ENCODE measurements around the gene ARHGAP10.

The ARHGAP10 gene

GRCh38 chr4:148029781-148030180, 297.9 kb downstream of the ARHGAP10 start:
- Histone ChIP-seq H3K4me3 (IDR thresholded peaks at IDR 0.05; ENCODE audit: insufficient read depth, low read depth, low read length) (no peak overlapping the region), H3K4me2 (no peak overlapping the region), H3K27me3 (ENCODE audit: insufficient read depth, low read depth) (no peaks in the 10 kb centered on the region), H3K27ac (no peak overlapping the region), H3K79me2 (ENCODE audit: insufficient read depth, low read depth) (no peaks in the 10 kb centered on the region), H3K4me1 (ENCODE audit: low read depth, poor library complexity, severe bottlenecking) (peaks cover 26% of the 10 kb centered on the region), H3K36me3 (ENCODE audit: insufficient read depth) (no peaks in the 10 kb centered on the region), H2AFZ (ENCODE audit: low read depth) (no peak overlapping the region), H3K9ac (no peak overlapping the region), H4K20me1 (ENCODE audit: insufficient read depth) (no peaks in the 10 kb centered on the region)
- TF ChIP-seq CTCF (conservative IDR thresholded peaks at IDR 0.05; ENCODE audit: low read depth, low read length), result no peak

- H3K36me3 ChIP-seq (ENCODE audit: insufficient read depth), result no peaks in the 10 kb centered on the region
- H3K9ac ChIP-seq, result no peak overlapping the region
- H3K27ac ChIP-seq, result no peak overlapping the region
- H3K4me1 ChIP-seq (ENCODE audit: low read depth, poor library complexity, severe bottlenecking), result peaks cover 26% of the 10 kb centered on the region
- no peak overlapping the region for H3K4me2 ChIP-seq
- H3K79me2 ChIP-seq (ENCODE audit: insufficient read depth, low read depth), result 0 out of 2 replicates have a peak, but pooled peaks cover 2% of the 10 kb centered on the region
- H4K20me1 ChIP-seq (ENCODE audit: insufficient read depth), result no peaks in the 10 kb centered on the region
- no peak for TF ChIP-seq CTCF (conservative IDR thresholded peaks at IDR 0.05; ENCODE audit: low read depth, low read length)
- H3K27me3 ChIP-seq (ENCODE audit: insufficient read depth, low read depth), result no peaks in the 10 kb centered on the region
- no peak overlapping the region for H2AFZ ChIP-seq (ENCODE audit: low read depth)
- no peak overlapping the region for H3K4me3 ChIP-seq (IDR thresholded peaks at IDR 0.05; ENCODE audit: insufficient read depth, low read depth, low read length)
Observed at GRCh38 chr4:148030193-148030873, 298.4 kb downstream of the ARHGAP10 start.

GRCh38 chr4:148034813-148035212, 302.9 kb downstream of the ARHGAP10 start:
- Histone ChIP-seq H2AFZ (ENCODE audit: low read depth) (no peak overlapping the region), H3K4me1 (ENCODE audit: low read depth, poor library complexity, severe bottlenecking) (peaks cover 15% of the 10 kb centered on the region), H3K27ac (no peak overlapping the region), H3K36me3 (ENCODE audit: insufficient read depth) (no peaks in the 10 kb centered on the region), H3K4me3 (IDR thresholded peaks at IDR 0.05; ENCODE audit: insufficient read depth, low read depth, low read length) (no peak overlapping the region), H3K27me3 (ENCODE audit: insufficient read depth, low read depth) (no peaks in the 10 kb centered on the region), H3K4me2 (no peak overlapping the region), H4K20me1 (ENCODE audit: insufficient read depth) (no peaks in the 10 kb centered on the region), H3K79me2 (ENCODE audit: insufficient read depth, low read depth) (0 out of 2 replicates have a peak, but pooled peaks cover 6% of the 10 kb centered on the region), H3K9ac (no peak overlapping the region)
- no peak for TF ChIP-seq CTCF (conservative IDR thresholded peaks at IDR 0.05; ENCODE audit: low read depth, low read length)

GRCh38 chr4:148041606-148042329, 309.9 kb downstream of the ARHGAP10 start:
- H3K27me3 ChIP-seq (ENCODE audit: insufficient read depth, low read depth), result no peaks in the 10 kb centered on the region
- no peak overlapping the region for H3K4me3 ChIP-seq (IDR thresholded peaks at IDR 0.05; ENCODE audit: insufficient read depth, low read depth, low read length)
- H2AFZ ChIP-seq (ENCODE audit: low read depth), result no peak overlapping the region
- no peaks in the 10 kb centered on the region for H3K79me2 ChIP-seq (ENCODE audit: insufficient read depth, low read depth)
- H3K4me1 ChIP-seq (ENCODE audit: low read depth, poor library complexity, severe bottlenecking), result peaks cover 41% of the 10 kb centered on the region
- TF ChIP-seq CTCF (conservative IDR thresholded peaks at IDR 0.05; ENCODE audit: low read depth, low read length), result no peak
- H3K27ac ChIP-seq, result no peak overlapping the region
- peaks cover 4% of the 10 kb centered on the region; the same call in 1 of the 2 replicates for H4K20me1 ChIP-seq (ENCODE audit: insufficient read depth)
- no peak overlapping the region for H3K9ac ChIP-seq
- H3K4me2 ChIP-seq, result no peak overlapping the region
- no peaks in the 10 kb centered on the region for H3K36me3 ChIP-seq (ENCODE audit: insufficient read depth)

All from KMS-11 (cell line).